Loucy (cell line): ENCODE results near the gene DUSP9.

ENCODE experiments used
- H2AFZ ChIP-seq: fragments of 200-600 bp; sonication (generic); 2 replicates; pipeline ENCODE4 v1.6.0; 2016; ENCODE audit warnings: antibody characterized with exemption, mild to moderate bottlenecking, low read length, moderate library complexity
- H3F3A ChIP-seq: fragments of 200-600 bp; 2 replicates; pipeline ENCODE4 v1.6.0; 2016; ENCODE audit warnings: antibody characterized with exemption, low read depth, mild to moderate bottlenecking
- H3K27me3 ChIP-seq: fragments of 200-600 bp; sonication (generic); 2 replicates; pipeline ENCODE4 v1.6.1; 2014; ENCODE audit warnings: low read length, mild to moderate bottlenecking; ENCODE audit not compliant: insufficient read depth, poor library complexity, severe bottlenecking
- H3K36me3 ChIP-seq: fragments of 200-600 bp; sonication (generic); 2 replicates; pipeline ENCODE4 v1.6.1; 2016; ENCODE audit warnings: low read length; ENCODE audit not compliant: insufficient read depth
- H3K4me1 ChIP-seq: fragments of 200-600 bp; sonication (generic); 2 replicates; pipeline ENCODE4 v1.5.1; 2014; ENCODE audit warnings: low read length, mild to moderate bottlenecking; ENCODE audit not compliant: insufficient read depth, poor library complexity, severe bottlenecking
- H3K4me2 ChIP-seq: fragments of 200-600 bp; sonication (generic); 2 replicates; pipeline ENCODE4 v1.6.0; 2014; ENCODE audit warnings: antibody characterized with exemption, low read length, low read depth, mild to moderate bottlenecking; ENCODE audit not compliant: poor library complexity, severe bottlenecking
- H3K4me3 ChIP-seq: fragments of 200-600 bp; sonication (generic); 2 replicates; pipeline ENCODE4 v1.5.1; 2014; ENCODE audit warnings: low read length, mild to moderate bottlenecking, mixed read lengths; ENCODE audit not compliant: poor library complexity, severe bottlenecking
- H3K79me2 ChIP-seq: fragments of 200-600 bp; sonication (generic); 2 replicates; pipeline ENCODE4 v1.6.1; 2014; ENCODE audit warnings: low read length; ENCODE audit not compliant: insufficient read depth
- H3K9ac ChIP-seq: fragments of 200-600 bp; sonication (generic); 2 replicates; pipeline ENCODE4 v1.6.0; 2014; ENCODE audit warnings: mild to moderate bottlenecking, low read depth, low read length, moderate library complexity; ENCODE audit not compliant: poor library complexity, severe bottlenecking
- H3K9me2 ChIP-seq: fragments of 200-600 bp; sonication (generic); replicated peaks from 2 replicates; pipeline ENCODE4 v1.6.1; 2016; ENCODE audit warnings: low read depth, low read length, mixed read lengths
- H3K9me3 ChIP-seq: fragments of 200-600 bp; sonication (generic); 2 replicates; pipeline ENCODE4 v1.6.1; 2014; ENCODE audit warnings: mild to moderate bottlenecking, antibody characterized with exemption, low read length, low read depth; ENCODE audit not compliant: insufficient read depth
- H4K20me1 ChIP-seq: fragments of 200-600 bp; sonication (generic); 2 replicates; pipeline ENCODE4 v1.6.0; 2014; ENCODE audit warnings: antibody characterized with exemption, low read length, mild to moderate bottlenecking; ENCODE audit not compliant: insufficient read depth, poor library complexity, severe bottlenecking
- EZH2phosphoT487 ChIP-seq: fragments of 200-600 bp; IDR thresholded peaks from 2 replicates; pipeline ENCODE4 v1.6.1; 2018; ENCODE audit warnings: antibody characterized with exemption, mild to moderate bottlenecking, moderate library complexity, borderline replicate concordance
- TF ChIP-seq, protein P1 (sequence below): fragments of 200-600 bp; sonication (generic); conservative IDR thresholded peaks from 2 replicates; pipeline ENCODE4 v1.5.1; 2014; ENCODE audit warnings: mild to moderate bottlenecking, antibody characterized with exemption, low read length

Gene DUSP9

DNA sequence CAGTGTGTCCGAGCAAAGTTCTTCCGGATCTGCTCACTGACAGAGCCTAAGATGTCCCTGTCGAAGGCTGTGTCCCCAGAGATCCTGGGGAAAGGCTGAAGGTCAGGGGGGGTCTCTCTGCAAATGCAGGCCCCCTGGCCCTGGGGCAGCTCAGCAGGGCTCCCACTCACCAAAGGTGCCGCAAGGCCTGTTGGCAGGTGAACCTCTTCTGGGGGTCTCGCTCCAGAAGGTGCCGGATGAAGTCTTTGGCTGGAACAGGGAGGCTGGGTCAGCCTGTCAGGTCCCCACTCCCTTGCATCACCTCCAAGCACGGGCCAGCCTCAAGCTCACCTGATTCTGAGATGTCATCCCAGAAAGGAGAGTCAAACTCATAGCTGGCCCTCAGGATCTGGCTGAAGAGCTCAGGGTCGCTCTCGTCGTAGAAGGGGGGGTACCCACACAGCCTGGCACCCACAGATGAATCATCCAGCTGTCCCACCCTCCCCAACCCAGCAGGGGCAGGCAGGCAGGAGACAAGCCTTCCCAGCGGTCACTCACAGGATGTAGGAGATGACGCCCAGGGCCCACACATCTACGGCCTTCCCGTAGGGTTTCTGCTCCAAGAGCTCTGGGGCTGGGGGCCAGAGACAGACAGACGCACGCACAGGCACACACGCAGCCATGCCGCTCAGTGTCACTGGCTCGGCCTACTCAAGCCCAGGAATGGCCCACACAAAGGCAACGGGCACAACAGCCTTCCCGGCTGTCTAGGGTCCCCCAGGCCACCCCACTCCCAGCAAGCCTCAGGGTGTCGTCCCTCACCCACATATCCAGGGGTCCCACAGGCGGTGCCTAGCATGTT is 24.0 kb downstream of the DUSP9 start:
- Histone ChIP-seq H3K9me2 (no peaks in the 10 kb centered on the region), H3K4me3 (no peak overlapping the region), H2AFZ (no peak overlapping the region), H3F3A (no peaks in the 10 kb centered on the region), H3K9ac (no peak overlapping the region), H3K4me2 (no peak overlapping the region), H4K20me1 (no peaks in the 10 kb centered on the region), H3K79me2 (no peaks in the 10 kb centered on the region), H3K4me1 (no peaks in the 10 kb centered on the region), H3K27me3 (no peaks in the 10 kb centered on the region), H3K36me3 (no peaks in the 10 kb centered on the region), H3K9me3 (no peaks in the 10 kb centered on the region)
- TF ChIP-seq EZH2phosphoT487, result no peak
- TF ChIP-seq, protein P1, sequence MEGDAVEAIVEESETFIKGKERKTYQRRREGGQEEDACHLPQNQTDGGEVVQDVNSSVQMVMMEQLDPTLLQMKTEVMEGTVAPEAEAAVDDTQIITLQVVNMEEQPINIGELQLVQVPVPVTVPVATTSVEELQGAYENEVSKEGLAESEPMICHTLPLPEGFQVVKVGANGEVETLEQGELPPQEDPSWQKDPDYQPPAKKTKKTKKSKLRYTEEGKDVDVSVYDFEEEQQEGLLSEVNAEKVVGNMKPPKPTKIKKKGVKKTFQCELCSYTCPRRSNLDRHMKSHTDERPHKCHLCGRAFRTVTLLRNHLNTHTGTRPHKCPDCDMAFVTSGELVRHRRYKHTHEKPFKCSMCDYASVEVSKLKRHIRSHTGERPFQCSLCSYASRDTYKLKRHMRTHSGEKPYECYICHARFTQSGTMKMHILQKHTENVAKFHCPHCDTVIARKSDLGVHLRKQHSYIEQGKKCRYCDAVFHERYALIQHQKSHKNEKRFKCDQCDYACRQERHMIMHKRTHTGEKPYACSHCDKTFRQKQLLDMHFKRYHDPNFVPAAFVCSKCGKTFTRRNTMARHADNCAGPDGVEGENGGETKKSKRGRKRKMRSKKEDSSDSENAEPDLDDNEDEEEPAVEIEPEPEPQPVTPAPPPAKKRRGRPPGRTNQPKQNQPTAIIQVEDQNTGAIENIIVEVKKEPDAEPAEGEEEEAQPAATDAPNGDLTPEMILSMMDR, result no peak

DNA sequence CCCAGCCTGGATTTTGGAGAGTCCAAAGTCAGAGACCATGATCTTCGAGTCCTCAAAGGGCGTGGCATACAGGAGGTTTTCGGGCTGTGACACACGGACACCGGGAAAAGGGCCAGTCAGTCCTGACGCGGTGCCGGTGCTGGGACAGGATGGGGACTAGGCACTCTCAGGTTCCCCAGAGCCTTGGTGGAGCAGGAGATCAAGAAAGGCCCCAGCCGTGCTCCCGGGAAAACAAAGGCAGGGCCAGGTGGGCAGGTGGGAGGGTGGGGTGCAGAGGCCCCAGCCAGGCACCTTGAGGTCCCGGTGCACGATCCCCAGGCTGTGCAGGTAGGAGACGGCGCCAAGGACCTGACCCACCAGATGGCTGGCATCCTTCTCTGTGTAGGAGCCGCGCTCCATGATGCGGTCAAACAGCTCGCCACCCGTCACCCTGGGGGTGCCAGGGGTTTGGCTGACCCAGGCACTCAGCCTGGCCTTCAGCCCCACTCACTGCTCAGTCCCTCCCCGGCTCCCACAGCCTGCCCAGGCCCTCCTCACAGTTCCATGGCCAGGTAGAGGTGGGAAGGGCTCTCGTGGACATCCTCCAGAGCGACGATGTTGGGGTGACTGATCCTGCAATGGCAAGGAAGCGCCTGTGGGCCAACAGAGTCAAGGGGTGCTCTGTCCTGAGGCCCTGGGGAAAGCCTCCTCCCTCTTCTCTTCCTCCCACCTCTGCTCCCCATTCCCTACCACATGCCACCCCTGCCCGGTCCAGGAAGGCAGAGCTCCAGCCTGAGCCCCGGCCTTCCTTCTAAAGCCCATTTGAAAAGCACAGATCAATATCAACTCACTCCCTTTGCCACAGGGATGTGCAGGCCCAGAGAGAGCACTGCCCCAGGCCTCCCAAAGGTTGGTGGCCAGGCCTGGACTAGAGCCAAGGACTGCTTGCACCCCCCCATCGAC is 24.9 kb downstream of the DUSP9 start:
- Histone ChIP-seq H3K4me3 (no peak overlapping the region), H3K9ac (no peak overlapping the region), H3K79me2 (no peaks in the 10 kb centered on the region), H3K36me3 (no peaks in the 10 kb centered on the region), H3K9me2 (no peaks in the 10 kb centered on the region), H4K20me1 (no peaks in the 10 kb centered on the region), H3K27me3 (no peaks in the 10 kb centered on the region), H3K9me3 (no peaks in the 10 kb centered on the region), H2AFZ (no peak overlapping the region), H3F3A (no peaks in the 10 kb centered on the region), H3K4me2 (no peak overlapping the region), H3K4me1 (no peaks in the 10 kb centered on the region)
- TF ChIP-seq, protein P1, result no peak
- no peak for TF ChIP-seq EZH2phosphoT487

DNA sequence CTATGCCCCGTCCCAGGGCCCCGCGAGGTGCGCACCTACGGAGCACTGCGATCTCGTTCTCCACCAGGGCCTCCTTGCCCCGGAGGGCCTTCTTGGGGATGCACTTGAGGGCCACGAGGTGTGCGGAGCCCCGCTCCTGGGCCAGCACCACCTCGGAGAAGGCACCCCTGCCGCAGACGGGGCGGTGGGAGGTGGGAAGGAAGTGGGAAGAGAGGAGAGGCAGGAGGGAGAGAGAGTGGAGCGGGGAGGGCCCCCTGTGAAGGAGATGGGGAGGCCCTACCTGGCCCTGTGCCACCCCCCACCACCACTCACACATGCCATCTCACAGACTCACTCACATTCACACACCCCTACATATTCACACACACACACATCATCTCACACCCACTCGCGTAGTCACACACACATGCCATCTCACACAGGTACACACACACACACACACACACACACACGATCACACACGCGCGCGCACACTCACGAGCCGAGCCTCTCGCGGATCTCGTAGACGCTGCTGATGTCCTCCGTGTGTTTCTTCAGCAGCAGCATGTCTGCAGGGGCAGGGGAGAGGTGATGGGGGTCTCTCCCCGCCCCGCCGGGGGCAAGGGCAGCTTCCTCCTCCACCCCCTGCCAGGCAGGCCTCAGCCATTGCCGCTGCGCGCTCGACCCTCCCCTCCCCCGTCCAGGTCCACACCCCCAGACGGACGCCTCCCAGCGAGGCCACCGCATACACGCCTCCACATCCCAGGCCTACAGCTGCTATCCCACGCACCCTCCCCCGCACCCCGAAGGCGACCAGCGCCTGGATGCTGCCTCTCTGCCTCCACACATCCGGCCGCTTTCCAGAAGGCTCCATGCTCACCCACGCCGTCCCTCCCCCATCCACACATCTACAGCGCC is 25.8 kb downstream of the DUSP9 start:
- no peaks in the 10 kb centered on the region for H3K79me2 ChIP-seq
- no peaks in the 10 kb centered on the region for H3K4me1 ChIP-seq
- no peaks in the 10 kb centered on the region for H3K9me3 ChIP-seq
- H3K4me2 ChIP-seq, result no peak overlapping the region
- no peak overlapping the region for H2AFZ ChIP-seq
- no peaks in the 10 kb centered on the region for H3K27me3 ChIP-seq
- H3K9me2 ChIP-seq, result no peaks in the 10 kb centered on the region
- H3K36me3 ChIP-seq, result no peaks in the 10 kb centered on the region
- TF ChIP-seq, protein P1, result no peak
- TF ChIP-seq EZH2phosphoT487, result no peak
- H3K4me3 ChIP-seq, result no peak overlapping the region
- H3K9ac ChIP-seq, result no peak overlapping the region
- no peaks in the 10 kb centered on the region for H3F3A ChIP-seq
- no peaks in the 10 kb centered on the region for H4K20me1 ChIP-seq
